ENCODE data around the gene CYB561.

DNA sequence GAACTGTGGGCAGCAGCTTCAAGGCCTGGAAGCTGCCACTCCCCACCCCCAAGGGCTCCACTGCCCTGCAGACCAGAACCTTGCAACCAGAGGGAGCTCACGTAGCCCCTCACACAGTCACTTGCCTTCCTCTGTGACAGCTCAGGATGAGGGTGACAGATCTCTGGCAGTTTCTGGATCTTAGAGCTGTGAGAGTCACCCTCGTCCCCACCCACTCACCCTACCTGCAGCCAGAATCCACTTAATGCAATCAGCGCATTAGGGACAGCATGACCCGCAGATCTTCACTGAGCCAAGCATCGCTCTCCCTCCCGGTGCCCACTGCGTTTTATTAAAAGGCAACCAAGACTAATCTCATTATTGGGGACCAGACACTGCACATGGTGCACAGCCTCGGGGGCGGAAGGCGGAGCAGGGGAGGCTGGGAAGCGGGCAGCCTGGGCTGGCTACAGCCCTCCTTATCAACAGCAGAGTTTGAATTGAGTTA is 3.5 kb downstream of the CYB561 start:
- TF ChIP-seq EZH2 (IDR thresholded peaks at IDR 0.05; ENCODE audit: insufficient read depth, low read length) = no peak
- TF ChIP-seq, protein P1, sequence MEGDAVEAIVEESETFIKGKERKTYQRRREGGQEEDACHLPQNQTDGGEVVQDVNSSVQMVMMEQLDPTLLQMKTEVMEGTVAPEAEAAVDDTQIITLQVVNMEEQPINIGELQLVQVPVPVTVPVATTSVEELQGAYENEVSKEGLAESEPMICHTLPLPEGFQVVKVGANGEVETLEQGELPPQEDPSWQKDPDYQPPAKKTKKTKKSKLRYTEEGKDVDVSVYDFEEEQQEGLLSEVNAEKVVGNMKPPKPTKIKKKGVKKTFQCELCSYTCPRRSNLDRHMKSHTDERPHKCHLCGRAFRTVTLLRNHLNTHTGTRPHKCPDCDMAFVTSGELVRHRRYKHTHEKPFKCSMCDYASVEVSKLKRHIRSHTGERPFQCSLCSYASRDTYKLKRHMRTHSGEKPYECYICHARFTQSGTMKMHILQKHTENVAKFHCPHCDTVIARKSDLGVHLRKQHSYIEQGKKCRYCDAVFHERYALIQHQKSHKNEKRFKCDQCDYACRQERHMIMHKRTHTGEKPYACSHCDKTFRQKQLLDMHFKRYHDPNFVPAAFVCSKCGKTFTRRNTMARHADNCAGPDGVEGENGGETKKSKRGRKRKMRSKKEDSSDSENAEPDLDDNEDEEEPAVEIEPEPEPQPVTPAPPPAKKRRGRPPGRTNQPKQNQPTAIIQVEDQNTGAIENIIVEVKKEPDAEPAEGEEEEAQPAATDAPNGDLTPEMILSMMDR (IDR thresholded peaks at IDR 0.05; ENCODE audit: insufficient read depth, low read depth, low read length) = no peak
